Gastrocnemius medialis (tissue), 4 donors: ENCODE results near the gene TMEM31. TPM values are rescaled to one million over a fixed set of nuclear protein-coding genes. Genes with fewer than 3 reads are reported as not detected.

ENCODE experiments used
- ATAC-seq, 2 donors: fragments of 150-250 bp; one replicate each; pipeline ENCODE4 v1.9.1; 2016
- DNase-seq, 2 donors: peaks; one replicate each; pipeline ENCODE4 v3.0.0-alpha.2; 2019
- H3K27ac ChIP-seq, 4 donors: fragments of 200-600 bp; sonication (generic); 1 replicate in 1 of 4; 2 replicates in 3 of 4; pipeline ENCODE4 v1.5.1; 2016 to 2018; ENCODE audit warnings: mild to moderate bottlenecking in 2 of 4, moderate library complexity in 1 of 4
- H3K27me3 ChIP-seq, 3 donors: fragments of 200-600 bp; sonication (generic) in 2 of 3; 1 replicate in 1 of 3; 2 replicates in 2 of 3; pipeline versions ENCODE4 v1.5.1 to v1.6.0; 2016 to 2019; ENCODE audit warnings: mild to moderate bottlenecking in 1 of 3, moderate library complexity in 1 of 3
- H3K36me3 ChIP-seq, 2 donors: fragments of 200-600 bp; sonication (generic) in 1 of 2; one replicate each; pipeline ENCODE4 v1.5.1; 2017 to 2018
- H3K4me1 ChIP-seq, 2 donors: fragments of 200-600 bp; sonication (generic) in 1 of 2; one replicate each; pipeline ENCODE4 v1.5.1; 2016 to 2017; ENCODE audit warnings: mild to moderate bottlenecking in 2 of 2
- H3K4me3 ChIP-seq, 4 donors: fragments of 200-600 bp; sonication (generic) in 3 of 4; 1 replicate in 1 of 4; 2 replicates in 3 of 4; pipeline ENCODE4 v1.5.1; 2016 to 2019; ENCODE audit warnings: mild to moderate bottlenecking in 2 of 4
- H3K9me3 ChIP-seq, 3 donors: fragments of 200-600 bp; sonication (generic) in 2 of 3; 1 replicate in 1 of 3; 2 replicates in 2 of 3; pipeline ENCODE4 v1.5.1; 2016 to 2019
- POLR2A ChIP-seq, 2 donors: fragments of 450-650 bp; IDR thresholded peaks; one replicate each; pipeline ENCODE4 v1.6.1; 2017; ENCODE audit warnings: antibody characterized with exemption in 2 of 2, mild to moderate bottlenecking in 2 of 2, moderate library complexity in 2 of 2
- in situ Hi-C, 4 donors: fragments of 200-750 bp; cut with MboI; loops; one replicate each; pipeline versions ENCODE4 v1.15.0 to v1.8.0; 2017; ENCODE audit warnings: low sequenced_read_pairs in 4 of 4
- intact Hi-C: fragments of 100-400 bp; cut with DNase I; formaldehyde crosslinking; loops from one replicate; pipeline ENCODE4 v1.15.1; 2023; ENCODE audit warnings: low total_unique reads
- total RNA-seq, 4 donors: library from RNA; depleted of rRNA; stranded (reverse); fragments of >200 nt; gene quantifications; one replicate each; pipeline versions ENCODE4 v1.1.0 to v1.2.3, GENCODE V29; 2016
- TF ChIP-seq, protein P1 (sequence below), 5 experiments: fragments of 450-650 bp in 3 of 5; fragments of 200-600 bp in 2 of 5; sonication (generic) in 2 of 5; IDR thresholded peaks in 4 of 5; conservative IDR thresholded peaks in 1 of 5; 1 replicate in 4 of 5; 2 replicates in 1 of 5; pipeline ENCODE4 v1.5.1; 2016 to 2019; ENCODE audit warnings: antibody characterized with exemption in 5 of 5, mild to moderate bottlenecking in 3 of 5, moderate library complexity in 3 of 5

TMEM31 gene, protein sequence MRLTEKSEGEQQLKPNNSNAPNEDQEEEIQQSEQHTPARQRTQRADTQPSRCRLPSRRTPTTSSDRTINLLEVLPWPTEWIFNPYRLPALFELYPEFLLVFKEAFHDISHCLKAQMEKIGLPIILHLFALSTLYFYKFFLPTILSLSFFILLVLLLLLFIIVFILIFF
- not detected for total RNA-seq

DNA sequence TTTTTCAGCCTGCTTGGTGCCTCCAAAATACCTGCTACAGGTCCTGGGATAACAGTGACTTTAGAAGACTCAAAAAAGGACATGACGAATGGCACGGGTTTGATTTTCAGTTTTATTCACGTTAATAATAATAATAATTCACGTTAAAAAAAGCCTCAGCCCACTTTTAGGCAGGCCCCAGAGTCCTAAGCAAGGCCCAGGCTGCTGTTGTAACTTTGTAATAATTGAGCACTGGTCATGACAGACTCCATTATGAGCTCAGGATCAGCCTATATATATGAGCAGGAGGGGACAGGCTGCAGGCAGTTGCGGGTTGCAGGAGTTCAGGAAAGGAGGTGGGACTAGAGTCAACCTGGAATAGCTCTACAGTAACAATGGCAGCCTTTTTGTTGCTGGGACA is at the start of gene TMEM31:
TMEM31 (plus strand) TSS at position 301 of the 400 bp plus-strand sequence. CDS start 1,350 bp downstream, outside the sequence.
- DNase-seq (no peak), ATAC-seq (no peak)
- TF ChIP-seq POLR2A (IDR thresholded peaks at IDR 0.05), result no peak
- TF ChIP-seq, protein P1, sequence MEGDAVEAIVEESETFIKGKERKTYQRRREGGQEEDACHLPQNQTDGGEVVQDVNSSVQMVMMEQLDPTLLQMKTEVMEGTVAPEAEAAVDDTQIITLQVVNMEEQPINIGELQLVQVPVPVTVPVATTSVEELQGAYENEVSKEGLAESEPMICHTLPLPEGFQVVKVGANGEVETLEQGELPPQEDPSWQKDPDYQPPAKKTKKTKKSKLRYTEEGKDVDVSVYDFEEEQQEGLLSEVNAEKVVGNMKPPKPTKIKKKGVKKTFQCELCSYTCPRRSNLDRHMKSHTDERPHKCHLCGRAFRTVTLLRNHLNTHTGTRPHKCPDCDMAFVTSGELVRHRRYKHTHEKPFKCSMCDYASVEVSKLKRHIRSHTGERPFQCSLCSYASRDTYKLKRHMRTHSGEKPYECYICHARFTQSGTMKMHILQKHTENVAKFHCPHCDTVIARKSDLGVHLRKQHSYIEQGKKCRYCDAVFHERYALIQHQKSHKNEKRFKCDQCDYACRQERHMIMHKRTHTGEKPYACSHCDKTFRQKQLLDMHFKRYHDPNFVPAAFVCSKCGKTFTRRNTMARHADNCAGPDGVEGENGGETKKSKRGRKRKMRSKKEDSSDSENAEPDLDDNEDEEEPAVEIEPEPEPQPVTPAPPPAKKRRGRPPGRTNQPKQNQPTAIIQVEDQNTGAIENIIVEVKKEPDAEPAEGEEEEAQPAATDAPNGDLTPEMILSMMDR (IDR thresholded peaks at IDR 0.05 in 4 of 5, conservative IDR thresholded peaks at IDR 0.05 in 1 of 5), result no peak
- in situ Hi-C loops, result loop anchor here in 1 of 4 donors (25.0 kb wide), 1 partner anchor 102 kb away; no protein-coding TSS in a partner anchor
- Histone ChIP-seq H3K27ac (no peak within 1 kb of the TSS), H3K9me3 (no peaks in the 10 kb centered on the region), H3K36me3 (no peaks in the 10 kb centered on the region), H3K4me1 (no peaks in the 10 kb centered on the region), H3K4me3 (no peak within 1 kb of the TSS), H3K27me3 (no peaks in the 10 kb centered on the region)
- intact Hi-C loops, result loop anchor here (1.0 to 5.0 kb wide), 2 partner anchors 64 to 107 kb away; no protein-coding TSS in a partner anchor

DNA sequence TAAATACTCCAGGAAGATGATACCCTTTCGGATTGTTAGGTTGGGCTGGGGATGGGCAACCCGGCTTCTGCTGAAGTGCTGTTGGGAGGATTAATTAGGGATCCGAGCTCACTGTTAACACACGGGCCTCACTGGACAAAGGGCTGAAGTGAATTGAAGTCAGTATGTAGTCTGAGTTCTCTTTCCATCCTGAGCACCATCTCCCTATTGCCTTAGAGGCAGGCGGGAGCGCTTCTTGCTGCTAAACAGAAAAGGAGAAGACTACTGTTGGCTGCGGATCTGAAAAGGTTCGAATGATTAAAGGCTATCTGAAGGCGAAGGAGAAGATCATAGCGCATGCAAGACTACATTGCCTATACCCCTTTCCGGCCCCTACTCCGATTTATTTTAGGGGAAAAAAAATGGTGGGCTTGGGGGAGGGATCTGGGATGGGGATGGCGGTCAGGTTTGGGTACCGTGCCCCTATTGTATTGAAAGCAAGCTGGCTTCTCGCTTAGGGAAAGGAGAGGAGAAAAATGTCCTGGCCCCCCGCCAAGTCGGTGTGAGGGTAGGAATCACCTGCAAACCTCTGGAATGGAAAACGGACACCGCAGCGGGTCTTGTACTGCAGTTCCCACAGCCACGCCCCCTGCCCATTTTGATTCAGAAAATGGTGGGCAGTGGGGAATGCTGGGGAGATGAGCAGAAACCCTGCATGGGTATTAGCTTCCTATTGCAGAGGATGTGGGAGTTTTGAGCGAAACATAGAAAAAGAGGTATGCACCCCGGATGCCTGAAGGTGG is 46.5 kb upstream of the TMEM31 start:
- no peaks in the 10 kb centered on the region for H3K36me3 ChIP-seq
- no peak for TF ChIP-seq POLR2A (IDR thresholded peaks at IDR 0.05)
- TF ChIP-seq, protein P1 (IDR thresholded peaks at IDR 0.05 in 4 of 5, conservative IDR thresholded peaks at IDR 0.05 in 1 of 5), result no peak
- no peaks in the 10 kb centered on the region for H3K4me1 ChIP-seq
- H3K4me3 ChIP-seq, result no peak overlapping the region
- H3K27me3 ChIP-seq, result peaks cover 0 to 10% (median 8%) of the 10 kb centered on the region in 3 donors
- H3K27ac ChIP-seq, result no peak overlapping the region
- intact Hi-C loops (no loop called here), in situ Hi-C loops (no loop called here)
- no peaks in the 10 kb centered on the region for H3K9me3 ChIP-seq
- DNase-seq (no peak), ATAC-seq (no peak)

DNA sequence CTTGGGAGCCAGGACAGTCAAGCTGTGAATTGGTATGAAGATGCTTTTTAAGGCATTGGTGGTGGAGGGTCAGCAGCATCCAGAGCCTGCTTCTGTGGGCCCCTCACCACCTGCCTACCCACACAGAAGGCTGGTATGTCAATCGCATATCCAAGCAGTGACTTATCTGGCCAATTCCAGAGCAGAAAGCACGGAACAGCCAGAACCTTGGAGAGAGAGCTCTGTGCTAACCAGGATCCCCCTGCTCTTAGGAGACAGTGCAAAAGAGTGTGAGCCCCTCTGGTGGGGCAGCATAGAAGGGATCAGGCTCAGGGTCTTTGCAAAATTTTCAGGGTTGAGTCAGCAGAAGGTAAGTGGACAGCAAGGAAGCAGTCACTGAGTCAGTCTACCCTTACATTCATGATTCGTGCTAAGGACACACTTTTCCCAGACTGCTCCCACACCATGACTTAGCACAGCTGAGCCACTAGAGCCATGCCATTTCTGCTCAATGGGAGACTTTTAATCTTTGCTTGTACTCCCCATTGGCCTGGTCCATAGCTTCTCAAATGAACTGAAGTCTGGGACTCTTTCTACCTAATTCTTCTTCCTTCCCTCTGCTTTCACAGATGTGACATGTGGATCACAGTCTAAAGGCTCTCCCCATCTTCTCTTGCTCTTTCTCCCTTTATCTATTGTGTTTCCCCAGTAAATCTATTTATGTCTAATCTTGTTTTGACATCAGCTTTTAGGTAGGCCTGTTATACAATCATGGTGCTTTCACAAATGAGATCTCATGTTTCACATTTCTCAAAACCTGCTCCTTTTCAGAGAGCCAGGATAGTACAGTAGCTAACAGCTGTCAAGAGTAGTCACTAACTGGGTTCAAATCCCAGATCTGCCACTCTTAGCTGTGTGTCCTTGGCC is 44.3 kb upstream of the TMEM31 start:
- H3K4me3 ChIP-seq, result no peak overlapping the region
- H3K9me3 ChIP-seq, result no peaks in the 10 kb centered on the region
- no peaks in the 10 kb centered on the region for H3K36me3 ChIP-seq
- DNase-seq (no peak), ATAC-seq (no peak)
- TF ChIP-seq, protein P1 (IDR thresholded peaks at IDR 0.05 in 4 of 5, conservative IDR thresholded peaks at IDR 0.05 in 1 of 5), result no peak
- no peak for TF ChIP-seq POLR2A (IDR thresholded peaks at IDR 0.05)
- H3K4me1 ChIP-seq, result no peaks in the 10 kb centered on the region
- in situ Hi-C loops, result no loop called here
- H3K27ac ChIP-seq, result no peak overlapping the region
- H3K27me3 ChIP-seq, result peaks cover 0 to 10% (median 8%) of the 10 kb centered on the region in 3 donors
- intact Hi-C loops, result no loop called here

DNA sequence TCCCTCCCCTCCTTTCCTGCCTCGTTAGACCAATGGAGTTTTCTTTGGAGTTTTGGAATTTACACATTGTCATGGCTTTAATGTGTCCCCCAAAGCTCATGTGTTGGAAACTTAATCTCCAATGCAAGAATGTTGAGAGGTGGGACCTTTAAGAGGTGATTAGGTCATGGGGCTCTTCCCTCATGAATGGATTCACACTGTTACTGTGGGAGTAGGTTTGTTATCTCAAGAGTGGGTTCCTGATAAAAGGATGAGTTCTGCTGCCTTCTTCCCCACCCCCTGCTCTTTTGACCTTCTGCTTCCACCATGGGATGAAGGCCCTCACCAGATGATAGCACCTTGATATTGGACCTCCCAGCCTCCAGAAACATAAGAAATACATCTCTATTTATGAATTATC is 41.0 kb upstream of the TMEM31 start:
- no peak for ATAC-seq
- intact Hi-C loops (no loop called here), in situ Hi-C loops (no loop called here)
- no peaks in the 10 kb centered on the region for H3K9me3 ChIP-seq
- no peak for DNase-seq
- TF ChIP-seq, protein P1 (IDR thresholded peaks at IDR 0.05 in 4 of 5, conservative IDR thresholded peaks at IDR 0.05 in 1 of 5), result no peak
- TF ChIP-seq POLR2A (IDR thresholded peaks at IDR 0.05), result no peak
- H3K27me3 ChIP-seq, result no peaks in the 10 kb centered on the region
- H3K4me1 ChIP-seq, result no peaks in the 10 kb centered on the region
- no peak overlapping the region for H3K4me3 ChIP-seq
- no peaks in the 10 kb centered on the region for H3K36me3 ChIP-seq
- H3K27ac ChIP-seq, result no peak overlapping the region
